ENCODE results near the gene RAVER1. TPM values are rescaled to one million over a fixed set of nuclear protein-coding genes. Genes with fewer than 3 reads are reported as not detected.

RAVER1 gene
- total RNA-seq, 1 donor from 2014 or later: 51.8 TPM

- no peak for DNase-seq (ENCODE audit: low spot score in 2 of 2)
- H3K27me3 ChIP-seq: no peaks in the 10 kb centered on the region
- H3K4me1 ChIP-seq: no peaks in the 10 kb centered on the region
- intact Hi-C loops (cut with DNase I): no loop called here
- H3K4me3 ChIP-seq: no peak overlapping the region
- TF ChIP-seq, protein P1, sequence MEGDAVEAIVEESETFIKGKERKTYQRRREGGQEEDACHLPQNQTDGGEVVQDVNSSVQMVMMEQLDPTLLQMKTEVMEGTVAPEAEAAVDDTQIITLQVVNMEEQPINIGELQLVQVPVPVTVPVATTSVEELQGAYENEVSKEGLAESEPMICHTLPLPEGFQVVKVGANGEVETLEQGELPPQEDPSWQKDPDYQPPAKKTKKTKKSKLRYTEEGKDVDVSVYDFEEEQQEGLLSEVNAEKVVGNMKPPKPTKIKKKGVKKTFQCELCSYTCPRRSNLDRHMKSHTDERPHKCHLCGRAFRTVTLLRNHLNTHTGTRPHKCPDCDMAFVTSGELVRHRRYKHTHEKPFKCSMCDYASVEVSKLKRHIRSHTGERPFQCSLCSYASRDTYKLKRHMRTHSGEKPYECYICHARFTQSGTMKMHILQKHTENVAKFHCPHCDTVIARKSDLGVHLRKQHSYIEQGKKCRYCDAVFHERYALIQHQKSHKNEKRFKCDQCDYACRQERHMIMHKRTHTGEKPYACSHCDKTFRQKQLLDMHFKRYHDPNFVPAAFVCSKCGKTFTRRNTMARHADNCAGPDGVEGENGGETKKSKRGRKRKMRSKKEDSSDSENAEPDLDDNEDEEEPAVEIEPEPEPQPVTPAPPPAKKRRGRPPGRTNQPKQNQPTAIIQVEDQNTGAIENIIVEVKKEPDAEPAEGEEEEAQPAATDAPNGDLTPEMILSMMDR (IDR thresholded peaks at IDR 0.05): no peak
- no peaks in the 10 kb centered on the region for H3K9me3 ChIP-seq
- no peak overlapping the region for H3K27ac ChIP-seq
- H3K36me3 ChIP-seq: peaks cover 39 to 57% of the 10 kb centered on the region in 2 donors
These were observed 19.7 kb upstream of the RAVER1 start for GRCh38 chr19:10352764-10353671.

- H3K4me1 ChIP-seq: no peaks in the 10 kb centered on the region
- H3K27ac ChIP-seq: no peak overlapping the region
- H3K36me3 ChIP-seq: peaks cover 0 to 5% of the 10 kb centered on the region in 2 donors
- DNase-seq (ENCODE audit: low spot score in 2 of 2): no peak
- H3K9me3 ChIP-seq: no peaks in the 10 kb centered on the region
- no peaks in the 10 kb centered on the region for H3K27me3 ChIP-seq
- intact Hi-C loops (cut with DNase I): no loop called here
- TF ChIP-seq, protein P1 (IDR thresholded peaks at IDR 0.05): no peak
- no peak overlapping the region for H3K4me3 ChIP-seq
These were observed 13.2 kb upstream of the RAVER1 start for GRCh38 chr19:10346509-10346908.

DNA sequence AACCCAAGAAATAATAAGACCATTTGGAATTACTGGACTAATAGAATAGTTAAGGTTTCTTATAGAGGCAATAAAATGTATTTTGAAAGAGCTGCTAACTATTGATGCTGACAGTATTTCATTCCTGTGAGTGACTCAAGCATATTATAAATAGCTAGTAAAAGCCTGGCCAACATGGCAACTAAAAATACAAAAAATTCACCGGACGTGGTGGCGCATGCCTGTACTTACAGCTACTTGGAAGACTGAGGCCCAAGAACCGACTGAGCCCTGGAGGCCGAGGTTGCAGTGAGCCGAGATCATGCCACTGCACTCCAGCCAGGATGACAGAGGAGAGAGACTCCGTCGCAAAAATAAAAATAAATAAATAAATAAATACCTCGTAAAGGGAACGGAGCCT is 11.5 kb upstream of the RAVER1 start:
- no peaks in the 10 kb centered on the region for H3K36me3 ChIP-seq
- intact Hi-C loops (cut with DNase I): no loop called here
- no peak for DNase-seq (ENCODE audit: low spot score in 2 of 2)
- TF ChIP-seq, protein P1 (IDR thresholded peaks at IDR 0.05): no peak
- H3K4me1 ChIP-seq: no peaks in the 10 kb centered on the region
- H3K27me3 ChIP-seq: no peaks in the 10 kb centered on the region
- H3K9me3 ChIP-seq: no peaks in the 10 kb centered on the region
- H3K4me3 ChIP-seq: no peak overlapping the region
- H3K27ac ChIP-seq: peak overlapping the region; percentile 50 to 67

DNA sequence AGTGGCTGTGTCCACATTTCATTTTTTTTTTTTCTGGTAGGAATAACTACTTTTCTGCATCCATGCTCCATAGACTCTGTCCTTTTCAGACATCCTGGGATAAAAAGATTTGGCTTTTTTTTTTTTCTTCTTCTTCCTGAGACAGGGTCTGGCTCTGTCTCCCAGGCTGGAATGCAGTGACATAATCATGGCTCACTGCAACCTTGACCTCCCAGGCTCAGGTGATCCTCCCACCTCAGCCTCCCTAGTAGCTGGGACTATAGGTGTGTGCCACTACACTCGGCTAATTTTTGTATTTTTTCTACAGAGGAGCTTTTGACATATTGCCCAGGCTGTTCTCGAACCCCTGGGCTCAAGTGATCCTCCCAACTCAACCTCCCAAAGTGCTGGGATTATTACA is 10.2 kb upstream of the RAVER1 start:
- Histone ChIP-seq H3K4me1 (no peaks in the 10 kb centered on the region), H3K4me3 (no peak overlapping the region), H3K27me3 (no peaks in the 10 kb centered on the region), H3K36me3 (no peaks in the 10 kb centered on the region), H3K27ac (no peak overlapping the region), H3K9me3 (no peaks in the 10 kb centered on the region)
- intact Hi-C loops (cut with DNase I): no loop called here
- TF ChIP-seq, protein P1 (IDR thresholded peaks at IDR 0.05): no peak
- no peak for DNase-seq (ENCODE audit: low spot score in 2 of 2)

DNA sequence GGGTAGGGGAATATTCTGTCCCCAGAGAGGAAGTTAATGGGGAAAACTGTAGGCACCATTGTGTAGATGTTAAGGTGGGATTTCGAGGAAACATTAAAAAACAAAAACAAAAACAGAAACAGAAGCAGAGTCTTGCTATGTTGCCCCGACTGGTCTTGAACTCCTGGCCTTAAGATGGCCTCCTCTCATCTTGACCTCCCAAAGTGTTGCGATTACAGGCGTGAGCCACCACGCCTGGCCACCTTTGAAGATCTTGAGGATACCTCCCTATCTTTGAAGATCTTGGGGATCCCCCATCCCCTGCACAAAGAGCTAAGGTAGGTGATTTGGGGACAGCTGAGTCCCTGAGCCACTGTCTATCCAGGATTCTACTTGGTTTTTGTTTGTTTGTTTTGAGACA is 6.6 kb upstream of the RAVER1 start:
- intact Hi-C loops (cut with DNase I): loop anchor here (10.0 kb wide), 1 partner anchor 215 kb away; no protein-coding TSS in a partner anchor
- Histone ChIP-seq H3K4me1 (no peaks in the 10 kb centered on the region), H3K9me3 (no peaks in the 10 kb centered on the region), H3K36me3 (no peaks in the 10 kb centered on the region), H3K27ac (no peak overlapping the region), H3K27me3 (no peaks in the 10 kb centered on the region), H3K4me3 (no peak overlapping the region)
- TF ChIP-seq, protein P1 (IDR thresholded peaks at IDR 0.05): no peak
- no peak for DNase-seq (ENCODE audit: low spot score in 2 of 2)
